Caco-2 (cell line): ENCODE data around the gene NT5C1A. TPM values are rescaled to one million over a fixed set of nuclear protein-coding genes. Genes with fewer than 3 reads are reported as not detected.

Experiments
- BruUV-seq: library from RNA; stranded (reverse); fragments of 400-500 nt; replicated peaks from 2 replicates; lab custom pipeline; 2021; lab: Mats Ljungman, UMichigan
- CTCF ChIA-PET: fragments of 300-600 bp; sonication (Branson Sonifier 250); formaldehyde crosslinking; loops from one replicate; lab custom pipeline; 2022; ENCODE audit warnings: antibody characterized with exemption; lab: Charles Lee
- POLR2A ChIA-PET: fragments of 300-600 bp; sonication (Branson Sonifier 250); formaldehyde crosslinking; loops from one replicate; lab custom pipeline; 2022; ENCODE audit warnings: antibody characterized with exemption; lab: Charles Lee
- DNase-seq, 2 experiments: peaks; one replicate each; pipeline versions ENCODE4 v3.0.0 to v3.0.0-alpha.2; 2020 to 2022
- H3K27me3 ChIP-seq: replicated peaks from 2 replicates; pipeline ENCODE4 v1.6.0; 2011; ENCODE audit warnings: low read length; ENCODE audit not compliant: control insufficient read depth, insufficient read depth
- H3K36me3 ChIP-seq: 2 replicates; pipeline ENCODE4 v1.5.1; 2011; ENCODE audit warnings: low read length; ENCODE audit not compliant: control insufficient read depth, insufficient read depth
- H3K4me1 ChIP-seq: fragments of 250-450 bp; sonication (Bioruptor Pico); 2 replicates; pipeline ENCODE4 v1.5.1; 2020; ENCODE audit warnings: mild to moderate bottlenecking
- H3K4me3 ChIP-seq: 2 replicates; pipeline ENCODE4 v1.5.1; 2011; ENCODE audit warnings: low read depth, mild to moderate bottlenecking, control low read depth, low read length
- H3K9me3 ChIP-seq: fragments of 250-450 bp; sonication (Bioruptor Pico); 2 replicates; pipeline ENCODE4 v1.5.1; 2020; ENCODE audit warnings: mild to moderate bottlenecking, moderate library complexity
- H3K27ac Mint-ChIP-seq: one replicate; pipeline ENCODE4 v1.8.0; 2022; ENCODE audit warnings: mixed read lengths; ENCODE audit not compliant: unreplicated experiment
- H3K27me3 Mint-ChIP-seq: one replicate; pipeline ENCODE4 v1.8.0; 2022; ENCODE audit warnings: mixed read lengths; ENCODE audit not compliant: insufficient read depth, unreplicated experiment
- H3K36me3 Mint-ChIP-seq: one replicate; pipeline ENCODE4 v1.8.0; 2022; ENCODE audit warnings: mild to moderate bottlenecking, mixed read lengths; ENCODE audit not compliant: insufficient read depth, unreplicated experiment
- H3K4me1 Mint-ChIP-seq: one replicate; pipeline ENCODE4 v1.8.0; 2022; ENCODE audit warnings: low read depth, mixed read lengths; ENCODE audit not compliant: unreplicated experiment
- H3K4me3 Mint-ChIP-seq: one replicate; pipeline ENCODE4 v1.8.0; 2022; ENCODE audit warnings: mild to moderate bottlenecking, moderate library complexity, mixed read lengths; ENCODE audit not compliant: unreplicated experiment
- H3K9me3 Mint-ChIP-seq: one replicate; pipeline ENCODE4 v1.8.0; 2022; ENCODE audit warnings: mixed read lengths; ENCODE audit not compliant: unreplicated experiment
- CTCF ChIP-seq, 2 experiments: fragments of 200-600 bp in 1 of 2; IDR thresholded peaks; 1 replicate in 1 of 2; 2 replicates in 1 of 2; pipeline versions ENCODE4 v1.5.1 to v1.8.0; 2011 to 2022; ENCODE audit warnings: antibody characterized with exemption in 1 of 2, control low read depth in 1 of 2, inconsistent platforms in 1 of 2, low read depth in 1 of 2, low read length in 1 of 2, mild to moderate bottlenecking in 1 of 2, moderate library complexity in 1 of 2; ENCODE audit not compliant: insufficient read depth in 1 of 2, severe bottlenecking in 1 of 2, unreplicated experiment in 1 of 2
- intact Hi-C: fragments of 100-400 bp; cut with micrococcal nuclease; formaldehyde crosslinking; loops from one replicate; pipeline ENCODE4 v1.10.0; 2022; ENCODE audit not compliant: unreplicated experiment
- total RNA-seq: library from RNA; stranded (reverse); gene quantifications from 2 replicates; pipeline ENCODE4 v1.2.3, GENCODE V29; 2022

NT5C1A gene
- total RNA-seq, 1 experiment from 2014 or later = not detected

GRCh38 chr1:39679821-39680220 lies 7.9 kb upstream of the NT5C1A start:
- no peak for DNase-seq
- TF ChIP-seq CTCF (IDR thresholded peaks at IDR 0.05; ENCODE audit: insufficient read depth in 1 of 2, low read depth in 1 of 2, low read length in 1 of 2, severe bottlenecking in 1 of 2, unreplicated experiment in 1 of 2) = no peak

GRCh38 chr1:39678889-39679288 lies 7.0 kb upstream of the NT5C1A start:
- H3K4me3 ChIP-seq = no peak overlapping the region
- Mint-ChIP-seq H3K27ac (no peak overlapping the region), H3K36me3 (no peaks in the 10 kb centered on the region), H3K9me3 (no peaks in the 10 kb centered on the region), H3K4me3 (no peak overlapping the region), H3K4me1 (no peaks in the 10 kb centered on the region), H3K27me3 (peaks cover 3% of the 10 kb centered on the region)
- H3K4me1 ChIP-seq = no peaks in the 10 kb centered on the region
- intact Hi-C loops = no loop called here
- TF ChIP-seq CTCF (IDR thresholded peaks at IDR 0.05; ENCODE audit: insufficient read depth in 1 of 2, low read depth in 1 of 2, low read length in 1 of 2, severe bottlenecking in 1 of 2, unreplicated experiment in 1 of 2) = no peak
- DNase-seq = no peak
- no peaks in the 10 kb centered on the region for H3K36me3 ChIP-seq
- CTCF ChIA-PET = no interaction called here
- POLR2A ChIA-PET = no interaction called here
- H3K9me3 ChIP-seq = no peaks in the 10 kb centered on the region
- H3K27me3 ChIP-seq = no peaks in the 10 kb centered on the region
- no TSS peak for BruUV-seq

More at GRCh38 chr1:39679821-39680220, 7.9 kb upstream of the NT5C1A start:
- no peak overlapping the region for H3K27ac Mint-ChIP-seq
- Histone ChIP-seq H3K4me1 (no peaks in the 10 kb centered on the region), H3K4me3 (no peak overlapping the region), H3K27me3 (no peaks in the 10 kb centered on the region), H3K36me3 (no peaks in the 10 kb centered on the region), H3K9me3 (no peaks in the 10 kb centered on the region)
- POLR2A ChIA-PET = no interaction called here
- CTCF ChIA-PET = no interaction called here
- BruUV-seq = no TSS peak
- peaks cover 6% of the 10 kb centered on the region for H3K27me3 Mint-ChIP-seq
- H3K9me3 Mint-ChIP-seq = no peaks in the 10 kb centered on the region
- no peaks in the 10 kb centered on the region for H3K36me3 Mint-ChIP-seq
- intact Hi-C loops = no loop called here
- no peaks in the 10 kb centered on the region for H3K4me1 Mint-ChIP-seq
- H3K4me3 Mint-ChIP-seq = no peak overlapping the region

GRCh38 chr1:39677645-39678044 lies 5.7 kb upstream of the NT5C1A start:
- no peaks in the 10 kb centered on the region for H3K9me3 ChIP-seq
- POLR2A ChIA-PET = no interaction called here
- H3K4me3 Mint-ChIP-seq = no peak overlapping the region
- H3K36me3 Mint-ChIP-seq = no peaks in the 10 kb centered on the region
- intact Hi-C loops = no loop called here
- no peak for DNase-seq
- no peaks in the 10 kb centered on the region for H3K9me3 Mint-ChIP-seq
- CTCF ChIA-PET = no interaction called here
- no peaks in the 10 kb centered on the region for H3K36me3 ChIP-seq
- no TSS peak for BruUV-seq
- TF ChIP-seq CTCF (IDR thresholded peaks at IDR 0.05; ENCODE audit: insufficient read depth in 1 of 2, low read depth in 1 of 2, low read length in 1 of 2, severe bottlenecking in 1 of 2, unreplicated experiment in 1 of 2) = no peak
- no peak overlapping the region for H3K27ac Mint-ChIP-seq
- no peak overlapping the region for H3K4me3 ChIP-seq
- no peaks in the 10 kb centered on the region for H3K4me1 ChIP-seq
- H3K27me3 ChIP-seq = no peaks in the 10 kb centered on the region
- H3K27me3 Mint-ChIP-seq = peaks cover 3% of the 10 kb centered on the region
- H3K4me1 Mint-ChIP-seq = no peaks in the 10 kb centered on the region
